Gastrocnemius medialis (tissue), 4 donors: ENCODE results near the gene PPT1.

ENCODE experiments used
- CTCF ChIP-seq, 5 experiments: fragments of 450-650 bp in 3 of 5; fragments of 200-600 bp in 2 of 5; sonication (generic) in 2 of 5; IDR thresholded peaks in 4 of 5; conservative IDR thresholded peaks in 1 of 5; 1 replicate in 4 of 5; 2 replicates in 1 of 5; pipeline ENCODE4 v1.5.1; 2016 to 2019; ENCODE audit warnings: antibody characterized with exemption in 5 of 5, mild to moderate bottlenecking in 3 of 5, moderate library complexity in 3 of 5
- POLR2A ChIP-seq, 2 donors: fragments of 450-650 bp; IDR thresholded peaks; one replicate each; pipeline ENCODE4 v1.6.1; 2017; ENCODE audit warnings: antibody characterized with exemption in 2 of 2, mild to moderate bottlenecking in 2 of 2, moderate library complexity in 2 of 2

GRCh38 chr1:40038697-40039096, 58.4 kb downstream of the PPT1 start:
- TF ChIP-seq CTCF (IDR thresholded peaks at IDR 0.05 in 4 of 5, conservative IDR thresholded peaks at IDR 0.05 in 1 of 5), result no peak
- TF ChIP-seq POLR2A (IDR thresholded peaks at IDR 0.05), result no peak
